Measurements from ENCODE around the gene GJB2.

DNA sequence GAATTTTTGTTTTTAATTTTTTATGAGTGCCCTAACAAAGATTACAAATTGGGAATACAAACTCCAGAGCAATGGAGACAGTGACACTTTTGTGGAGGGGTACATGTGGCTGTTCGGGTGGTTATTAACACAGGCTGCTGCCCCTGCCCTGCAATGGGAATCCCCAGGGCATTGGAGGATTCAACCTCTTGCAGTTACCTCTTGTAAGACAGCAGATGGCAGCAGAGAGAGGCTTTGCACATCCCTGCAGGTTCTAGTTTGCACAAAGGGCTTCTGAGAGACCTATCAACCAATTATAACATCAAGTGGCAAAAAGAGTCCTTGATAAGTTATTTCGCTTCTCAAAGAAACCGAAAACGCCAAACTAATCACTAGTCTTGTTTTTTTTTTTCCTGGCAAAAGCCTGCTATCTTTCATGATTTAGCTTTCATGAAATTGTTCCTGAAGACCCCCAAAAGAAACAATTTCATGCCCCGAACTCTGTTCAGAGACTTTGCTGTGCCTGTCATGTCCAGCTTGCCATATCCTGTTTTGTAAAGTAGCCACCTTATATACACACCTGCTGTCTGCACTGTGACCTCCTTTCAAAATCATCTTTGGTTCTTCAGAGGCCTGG lies 10.4 kb downstream of the GJB2 start:
- TF ChIP-seq POLR2A (IDR thresholded peaks at IDR 0.05) (no peak), EP300 (IDR thresholded peaks at IDR 0.05) (no peak)
- TF ChIP-seq, protein P1, sequence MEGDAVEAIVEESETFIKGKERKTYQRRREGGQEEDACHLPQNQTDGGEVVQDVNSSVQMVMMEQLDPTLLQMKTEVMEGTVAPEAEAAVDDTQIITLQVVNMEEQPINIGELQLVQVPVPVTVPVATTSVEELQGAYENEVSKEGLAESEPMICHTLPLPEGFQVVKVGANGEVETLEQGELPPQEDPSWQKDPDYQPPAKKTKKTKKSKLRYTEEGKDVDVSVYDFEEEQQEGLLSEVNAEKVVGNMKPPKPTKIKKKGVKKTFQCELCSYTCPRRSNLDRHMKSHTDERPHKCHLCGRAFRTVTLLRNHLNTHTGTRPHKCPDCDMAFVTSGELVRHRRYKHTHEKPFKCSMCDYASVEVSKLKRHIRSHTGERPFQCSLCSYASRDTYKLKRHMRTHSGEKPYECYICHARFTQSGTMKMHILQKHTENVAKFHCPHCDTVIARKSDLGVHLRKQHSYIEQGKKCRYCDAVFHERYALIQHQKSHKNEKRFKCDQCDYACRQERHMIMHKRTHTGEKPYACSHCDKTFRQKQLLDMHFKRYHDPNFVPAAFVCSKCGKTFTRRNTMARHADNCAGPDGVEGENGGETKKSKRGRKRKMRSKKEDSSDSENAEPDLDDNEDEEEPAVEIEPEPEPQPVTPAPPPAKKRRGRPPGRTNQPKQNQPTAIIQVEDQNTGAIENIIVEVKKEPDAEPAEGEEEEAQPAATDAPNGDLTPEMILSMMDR (IDR thresholded peaks at IDR 0.05): peak; percentile 67 to 83 (median 70)

All from gastroesophageal sphincter (tissue), 3 donors.